Activated T-helper 1 cell treated with Interleukin-2 at 50 U/mL for 16 hours (primary cell): ENCODE measurements around the gene ZNF600.
"Not testable (repeated sequence)": the region's sequence is repeated elsewhere in the genome, so short reads cannot be mapped to it uniquely, and the experiment has no call there.

Experiments
- DNase-seq: peaks from one replicate; pipeline ENCODE4 v3.0.0-alpha.2; 2020; ENCODE audit warnings: low read depth

The ZNF600 gene

DNA sequence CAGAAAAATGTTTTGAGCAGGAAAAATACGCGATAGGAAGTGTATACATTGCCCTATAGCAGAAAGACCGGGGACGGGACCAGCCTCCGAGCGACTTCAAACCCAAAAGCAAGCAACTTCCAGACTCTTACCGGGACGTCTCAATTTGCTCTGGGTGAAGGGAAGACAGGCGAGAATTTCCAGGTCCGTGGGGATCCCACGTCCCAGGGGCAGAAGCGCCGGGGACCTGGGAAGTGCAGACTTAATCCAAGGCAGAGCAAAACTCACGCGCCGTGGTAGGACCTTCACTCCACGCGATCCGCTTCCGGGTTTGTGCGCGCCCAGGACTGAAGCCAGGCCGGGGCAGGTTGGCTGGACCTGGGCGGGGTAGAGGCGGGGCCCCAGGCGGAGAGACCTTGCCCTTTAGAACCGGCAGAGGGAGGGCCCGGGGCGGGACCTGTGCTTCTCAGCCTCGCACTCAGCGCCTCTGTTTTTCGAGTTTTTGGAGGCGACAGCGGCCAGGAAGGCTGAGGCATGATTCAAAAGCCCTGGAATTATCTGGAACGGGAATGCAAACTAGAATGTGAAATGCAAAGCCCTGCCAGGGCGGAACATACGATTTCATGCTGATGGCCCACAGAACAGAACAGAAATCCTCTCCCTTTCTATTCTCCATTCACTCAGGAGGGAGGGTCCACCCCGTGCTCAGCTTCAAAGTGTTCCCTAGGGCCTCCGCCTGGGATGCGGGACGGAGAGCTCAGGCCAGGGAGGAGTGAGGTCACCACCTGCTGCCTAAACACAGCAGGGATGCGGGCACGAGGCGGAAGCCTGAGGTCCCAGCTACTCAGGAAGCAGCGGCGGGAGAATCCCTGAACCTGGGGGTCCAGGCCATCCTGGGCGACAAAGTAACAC is at the start of gene ZNF600:
TSS of gene ZNF600 (minus strand) at position 328 of the 891 bp plus-strand sequence. CDS start 7,903 bp downstream, outside the sequence.
- peak; percentile 46 for DNase-seq

DNA sequence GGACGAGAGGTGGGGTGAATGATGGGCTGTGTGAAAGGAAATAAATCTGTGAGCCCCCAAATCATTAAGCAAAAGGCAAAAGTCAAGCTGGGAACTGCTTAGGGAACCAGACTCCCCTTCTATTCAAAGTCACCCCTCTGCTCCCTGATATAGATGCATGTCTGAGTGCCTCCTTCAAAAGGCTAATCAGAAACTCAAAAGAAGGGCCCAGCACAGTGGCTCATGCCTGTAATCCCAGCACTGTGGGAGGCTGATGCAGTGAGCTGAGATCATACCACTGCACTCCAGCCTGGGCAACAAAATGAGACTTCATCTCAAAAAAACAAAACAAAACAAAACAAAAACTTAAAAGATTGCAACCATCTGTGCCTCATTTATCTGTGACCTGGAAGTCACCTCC is 47.7 kb upstream of the ZNF600 start:
- not testable (repeated sequence) for DNase-seq

GRCh38 chr19:52833541-52833940 is 47.0 kb upstream of the ZNF600 start:
- DNase-seq: not testable (repeated sequence)

DNA sequence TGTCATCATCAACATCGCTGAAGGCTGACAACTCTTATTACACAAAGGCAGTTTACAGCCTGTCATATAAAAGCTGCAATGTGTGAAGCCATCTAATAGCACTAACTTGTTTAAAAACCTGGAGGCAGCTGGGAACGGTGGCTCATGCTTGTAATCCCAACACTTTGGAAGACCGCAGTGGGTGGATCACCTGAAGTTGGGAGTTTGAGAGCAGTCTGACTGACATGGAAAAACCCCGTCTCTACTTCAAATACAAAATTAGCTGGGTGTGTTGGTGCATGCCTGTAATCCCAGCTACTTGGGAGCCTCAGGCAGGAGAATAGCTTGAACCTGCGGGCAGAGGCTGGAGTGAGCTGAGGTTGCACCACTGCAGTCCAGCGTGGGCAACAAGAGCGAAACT is 43.3 kb upstream of the ZNF600 start:
- not testable (repeated sequence) for DNase-seq

- DNase-seq: no peak
Measured at GRCh38 chr19:52825765-52826164, 39.2 kb upstream of the ZNF600 start.

DNA sequence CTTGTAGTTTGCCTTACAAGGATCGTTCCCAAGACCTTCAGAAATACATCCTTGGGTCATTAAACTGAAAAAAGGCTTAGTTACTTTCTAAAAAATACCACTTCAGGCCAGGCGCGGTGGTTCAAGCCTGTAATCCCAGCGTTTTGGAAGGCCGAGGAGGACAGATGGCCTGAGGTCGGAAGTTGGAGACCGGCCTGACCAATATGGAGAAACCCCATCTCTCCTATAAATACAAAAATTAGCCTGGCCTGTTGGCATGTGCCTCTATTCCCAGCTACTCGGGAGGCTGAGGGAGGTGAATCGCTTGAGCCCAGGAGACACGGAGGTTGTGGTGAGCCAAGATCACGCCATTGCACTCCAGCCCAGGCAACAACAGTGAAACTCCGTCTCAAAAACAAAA is 37.1 kb upstream of the ZNF600 start:
- DNase-seq: no peak

GRCh38 chr19:52821204-52821960 is 34.8 kb upstream of the ZNF600 start, which contains the start of gene ZNF28:
TSS of gene ZNF28 (minus strand) at chr19:52821633. CDS start at chr19:52817958, 3,675 bp downstream.
- peak; percentile 30 for DNase-seq

DNA sequence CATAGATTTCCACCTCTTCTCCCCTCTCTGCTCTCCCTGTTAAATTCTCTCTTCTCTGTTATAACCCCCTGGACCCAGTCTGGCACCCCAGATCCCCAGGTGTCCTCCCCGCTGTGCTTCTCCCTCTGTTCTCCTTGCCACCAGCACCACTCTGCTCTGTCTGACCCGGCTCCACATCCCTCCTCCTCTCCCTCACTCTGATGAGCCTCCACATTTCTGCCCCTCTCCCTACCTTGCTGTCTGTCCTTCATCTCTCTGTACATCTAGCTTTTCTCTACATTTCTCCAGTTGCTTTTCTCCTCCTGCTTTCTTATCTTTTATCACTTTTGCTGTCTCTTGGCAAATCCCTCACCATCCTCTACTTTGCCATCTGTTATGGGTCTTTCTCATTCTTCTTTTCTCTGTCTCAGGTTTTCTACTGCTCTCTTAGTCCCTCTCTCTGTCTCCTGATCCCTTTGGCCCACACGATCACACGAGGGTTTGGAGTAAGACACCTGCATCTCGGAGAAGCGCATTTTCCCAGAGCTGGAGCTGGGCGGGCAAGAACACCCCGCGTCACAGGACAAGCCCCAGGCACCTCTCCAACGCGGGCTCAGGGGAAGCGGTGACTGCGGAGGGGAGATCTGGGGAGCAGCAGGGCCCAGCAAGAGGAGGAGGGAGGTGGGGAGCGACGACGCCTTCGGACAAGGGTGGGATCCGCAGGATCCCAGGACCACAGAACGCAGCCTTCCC is 34.0 kb upstream of the ZNF600 start:
- not testable (repeated sequence) for DNase-seq

DNA sequence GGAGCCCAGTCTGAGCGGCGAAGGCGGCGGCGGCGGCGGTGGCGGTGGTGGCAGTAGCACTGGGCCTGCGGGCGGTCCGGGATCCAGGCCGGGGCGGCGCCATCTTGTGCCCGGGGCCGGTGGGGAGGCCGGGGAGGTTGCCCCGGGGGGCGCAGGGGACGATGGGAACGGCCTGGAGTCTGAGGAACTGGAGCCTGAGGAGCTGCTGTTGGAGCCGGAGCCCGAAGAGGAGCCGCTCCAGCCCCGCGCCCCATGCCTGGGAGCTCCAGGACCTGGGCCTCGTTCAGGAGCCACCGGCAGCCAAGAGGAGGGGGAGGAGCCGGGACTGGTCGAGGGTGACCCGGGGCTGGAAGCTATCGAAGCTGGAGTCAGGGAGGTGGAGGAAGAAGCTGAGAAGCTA is 23.2 kb upstream of the ZNF600 start:
- DNase-seq: no peak

DNA sequence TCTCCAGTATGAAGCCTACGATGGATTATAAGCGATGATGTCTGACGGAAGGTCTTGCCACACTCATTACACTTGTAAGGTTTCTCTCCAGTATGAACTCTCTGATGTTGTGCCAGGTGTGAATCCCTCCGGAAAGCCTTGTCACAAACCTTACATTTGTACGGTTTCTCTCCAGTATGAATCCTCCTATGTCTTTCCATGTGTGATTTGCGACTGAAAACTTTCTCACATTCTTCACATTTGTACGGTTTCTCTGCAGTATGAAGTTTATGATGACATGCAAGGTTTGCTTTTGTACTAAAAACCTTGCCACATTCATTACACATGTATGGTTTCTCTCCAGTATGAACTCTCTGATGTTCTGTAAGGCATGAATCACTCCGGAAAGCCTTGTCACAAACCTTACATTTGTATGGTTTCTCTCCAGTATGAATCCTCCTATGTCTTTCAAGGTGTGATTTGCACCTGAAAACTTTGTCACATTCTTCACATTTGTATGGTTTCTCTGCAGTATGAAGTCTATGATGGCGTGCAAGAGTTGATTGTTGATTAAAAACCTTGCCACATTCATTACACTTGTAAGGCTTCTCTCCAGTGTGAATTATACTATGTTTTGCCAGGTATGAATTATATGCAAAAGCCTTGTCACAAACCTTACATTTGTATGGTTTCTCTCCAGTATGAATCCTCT is 13.5 kb upstream of the ZNF600 start:
- not testable (repeated sequence) for DNase-seq

GRCh38 chr19:52789440-52789839 is 2.8 kb upstream of the ZNF600 start:
- DNase-seq: no peak

DNA sequence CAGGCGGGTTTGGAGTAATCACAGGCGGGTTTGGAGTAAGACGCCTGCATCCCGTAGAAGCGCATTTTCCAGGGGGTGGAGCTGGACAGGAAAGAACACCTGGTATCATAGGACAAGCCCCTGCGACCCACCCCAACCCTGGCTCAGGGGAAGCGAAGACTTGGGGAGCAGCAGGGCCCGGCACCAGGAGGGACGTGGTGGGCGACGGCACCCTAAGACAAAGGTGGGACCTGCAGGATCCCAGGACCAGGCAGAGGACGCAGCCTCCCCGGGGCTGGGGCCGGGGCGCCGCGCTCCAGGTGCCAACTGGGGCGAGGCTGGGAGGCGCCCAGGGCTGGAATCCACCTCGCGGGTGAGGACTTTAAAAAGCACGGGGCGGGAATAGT is 520 bp downstream of the ZNF600 start:
- no peak for DNase-seq

DNA sequence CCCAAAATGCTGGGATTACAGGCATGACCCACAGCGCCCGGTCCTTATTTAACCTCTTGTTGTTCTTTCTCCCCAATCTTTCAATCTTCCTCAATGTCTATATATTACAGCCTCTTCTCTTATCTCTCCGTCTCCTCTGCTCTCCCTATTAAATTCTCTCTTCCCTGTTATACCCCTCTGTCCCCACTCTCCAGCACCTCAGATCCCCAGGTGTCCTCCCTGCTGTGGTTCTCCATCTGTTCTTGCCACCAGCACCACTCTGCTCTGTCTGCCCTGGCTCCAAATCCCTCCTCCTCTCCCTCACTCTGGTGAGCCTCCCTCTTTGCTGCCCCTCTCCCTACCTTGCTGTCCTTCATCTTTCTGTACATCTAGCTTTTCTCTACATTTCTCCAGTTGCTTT is 1.1 kb downstream of the ZNF600 start:
- DNase-seq: no peak

- DNase-seq: not testable (repeated sequence)
Measured at GRCh38 chr19:52782864-52783263, 3.7 kb downstream of the ZNF600 start.

- no peak for DNase-seq
Measured at GRCh38 chr19:52778811-52779210, 7.8 kb downstream of the ZNF600 start.

GRCh38 chr19:52756447-52756846 is 30.1 kb downstream of the ZNF600 start:
- DNase-seq: not testable (repeated sequence)

DNA sequence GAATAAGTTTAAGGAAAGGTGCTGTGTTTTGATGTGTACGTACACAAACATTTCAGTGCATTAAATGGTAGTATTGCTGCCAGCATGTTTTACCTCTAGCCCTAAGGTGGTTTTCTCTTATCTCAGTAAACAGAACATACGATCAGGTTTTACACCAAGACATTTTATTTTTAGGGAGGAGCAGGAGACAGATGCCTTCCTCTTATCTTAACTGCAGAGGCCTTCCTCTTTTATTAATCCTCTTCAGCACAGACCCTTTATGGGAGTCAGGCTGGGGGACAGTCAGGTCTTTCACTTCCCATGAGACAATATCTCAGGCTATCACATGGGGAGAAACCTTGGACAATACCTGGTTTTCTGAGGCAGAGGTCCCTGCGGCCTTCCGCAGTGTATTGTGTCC is 36.8 kb downstream of the ZNF600 start:
- no peak for DNase-seq

GRCh38 chr19:52748336-52748950 is 38.1 kb downstream of the ZNF600 start:
- DNase-seq: no peak

DNA sequence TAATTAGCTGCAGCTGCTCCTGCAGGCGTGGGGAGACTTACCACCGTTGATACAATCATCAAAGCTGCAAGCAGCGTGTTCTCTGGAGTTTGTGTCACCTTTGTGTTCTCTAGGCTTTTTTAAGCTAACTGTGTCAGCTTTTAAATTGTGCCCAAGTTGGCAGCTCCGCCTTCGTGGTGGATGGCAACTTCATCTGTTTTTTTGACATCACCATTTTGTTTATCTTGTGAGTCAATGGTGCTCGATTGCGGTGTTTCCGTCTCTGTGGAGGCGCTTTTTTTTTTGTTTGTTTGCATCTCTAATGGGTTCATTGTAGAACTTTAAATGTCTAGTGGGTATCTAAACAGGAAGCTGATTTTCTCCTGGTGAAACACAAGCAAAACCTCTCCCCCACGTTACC is 40.7 kb downstream of the ZNF600 start:
- not testable (repeated sequence) for DNase-seq

GRCh38 chr19:52743091-52743490 is 43.5 kb downstream of the ZNF600 start:
- DNase-seq: no peak

DNA sequence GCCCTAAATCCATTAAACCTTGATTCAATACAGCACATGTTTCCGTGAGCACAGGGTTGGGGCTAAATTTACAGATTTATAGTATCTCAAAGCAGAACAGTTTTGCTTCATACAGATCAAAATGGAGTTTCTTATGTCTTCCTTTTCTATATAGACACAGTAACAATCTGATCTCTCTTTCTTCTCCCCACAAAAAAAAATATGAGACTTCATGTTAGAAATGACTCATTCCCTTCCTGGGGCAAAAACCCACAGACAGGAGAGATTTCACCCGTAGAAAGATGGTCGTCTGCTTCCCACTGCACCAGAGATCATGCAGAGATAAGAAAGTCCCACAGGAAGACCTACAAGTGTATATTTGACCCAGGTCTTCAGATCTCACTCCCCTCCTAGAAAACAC is 44.1 kb downstream of the ZNF600 start:
- no peak for DNase-seq
